PC-3 (cell line): ENCODE measurements around the gene NOD1. TPM values are rescaled to one million over a fixed set of nuclear protein-coding genes. Genes with fewer than 3 reads are reported as not detected.

Experiments
- ATAC-seq: fragments of 200-7000 bp; cut with Tn5 transposase; 2 replicates; pipeline ENCODE4 v1.9.1; 2020; ENCODE audit warnings: mild to moderate bottlenecking, moderate library complexity
- BruUV-seq: library from RNA; stranded (reverse); fragments of 400-500 nt; replicated peaks from 2 replicates; lab custom pipeline; 2021; lab: Mats Ljungman, UMichigan
- CTCF ChIA-PET: fragments of 300-600 bp; sonication (Branson Sonifier 250); formaldehyde crosslinking; loops from one replicate; lab custom pipeline; 2022; ENCODE audit warnings: antibody characterized with exemption; lab: Charles Lee
- POLR2A ChIA-PET: fragments of 300-600 bp; sonication (Branson Sonifier 250); formaldehyde crosslinking; loops from one replicate; lab custom pipeline; 2022; ENCODE audit warnings: antibody characterized with exemption; ENCODE audit not compliant: unreplicated experiment; lab: Charles Lee
- DNase-seq: peaks from one replicate; pipeline ENCODE4 v3.0.0-alpha.2; 2015
- H2AFZ ChIP-seq: fragments of 300-600 bp; sonication (generic); 2 replicates; pipeline ENCODE4 v1.6.0; 2016; ENCODE audit warnings: antibody characterized with exemption, low read length
- H3F3A ChIP-seq: fragments of 300-600 bp; sonication (generic); one replicate; pipeline ENCODE4 v1.6.0; 2017; ENCODE audit warnings: antibody characterized with exemption, low read length, control low read depth, mild to moderate bottlenecking; ENCODE audit not compliant: unreplicated experiment
- H3K27ac ChIP-seq: fragments of 300-600 bp; sonication (generic); 2 replicates; pipeline ENCODE4 v1.5.1; 2016; ENCODE audit warnings: mild to moderate bottlenecking, low read length
- H3K27me3 ChIP-seq: fragments of 300-600 bp; sonication (generic); 2 replicates; pipeline ENCODE4 v1.6.1; 2016; ENCODE audit warnings: low read length, mixed read lengths
- H3K36me3 ChIP-seq: fragments of 300-600 bp; sonication (generic); 2 replicates; pipeline ENCODE4 v1.6.1; 2016; ENCODE audit warnings: low read depth, mixed run types, low read length, mixed read lengths
- H3K4me1 ChIP-seq: fragments of 300-600 bp; sonication (generic); 2 replicates; pipeline ENCODE4 v1.5.1; 2016; ENCODE audit warnings: low read length; ENCODE audit not compliant: insufficient read depth
- H3K4me2 ChIP-seq: fragments of 300-600 bp; sonication (generic); 2 replicates; pipeline ENCODE4 v1.6.0; 2016; ENCODE audit warnings: low read length
- H3K4me3 ChIP-seq: fragments of 300-600 bp; sonication (generic); 2 replicates; pipeline ENCODE4 v1.5.1; 2016; ENCODE audit warnings: mild to moderate bottlenecking, low read length, mixed read lengths
- H3K79me2 ChIP-seq: fragments of 300-600 bp; sonication (generic); 2 replicates; pipeline ENCODE4 v1.6.1; 2017; ENCODE audit warnings: low read length, mixed read lengths
- H3K9ac ChIP-seq: fragments of 300-600 bp; sonication (generic); 2 replicates; pipeline ENCODE4 v1.6.0; 2016; ENCODE audit warnings: mild to moderate bottlenecking, low read length
- H3K9me2 ChIP-seq: fragments of 300-600 bp; sonication (generic); replicated peaks from 2 replicates; pipeline ENCODE4 v1.6.1; 2016; ENCODE audit warnings: mixed run types, low read length, mixed read lengths
- H3K9me3 ChIP-seq: fragments of 300-600 bp; sonication (generic); 2 replicates; pipeline ENCODE4 v1.6.1; 2016; ENCODE audit warnings: low read length, mixed read lengths
- H4K20me1 ChIP-seq: fragments of 300-600 bp; sonication (generic); 2 replicates; pipeline ENCODE4 v1.6.1; 2016; ENCODE audit warnings: low read length, mixed read lengths
- EZH2 ChIP-seq: fragments of 300-600 bp; sonication (generic); IDR thresholded peaks from one replicate; pipeline ENCODE4 v1.6.1; 2017; ENCODE audit warnings: antibody characterized with exemption, mild to moderate bottlenecking, low read length; ENCODE audit not compliant: unreplicated experiment
- EZH2phosphoT487 ChIP-seq: fragments of 300-600 bp; sonication (generic); IDR thresholded peaks from 2 replicates; pipeline ENCODE4 v1.6.1; 2018; ENCODE audit warnings: mild to moderate bottlenecking, antibody characterized with exemption, low read length, borderline replicate concordance
- intact Hi-C: fragments of 100-400 bp; cut with micrococcal nuclease; formaldehyde crosslinking; loops from 2 replicates; pipeline ENCODE4 v1.9.0; 2023
- total RNA-seq: library from RNA; depleted of rRNA; stranded (reverse); fragments of >200 nt; gene quantifications from 2 replicates; pipeline ENCODE4 v1.2.3, GENCODE V29; 2014
- TF ChIP-seq, protein P1 (sequence below): fragments of 300-600 bp; sonication (generic); conservative IDR thresholded peaks from 2 replicates; pipeline ENCODE4 v1.5.1; 2017; ENCODE audit warnings: antibody characterized with exemption, low read depth, mild to moderate bottlenecking, low read length

The NOD1 gene
- total RNA-seq, 1 experiment from 2014 or later = 5.9 TPM

DNA sequence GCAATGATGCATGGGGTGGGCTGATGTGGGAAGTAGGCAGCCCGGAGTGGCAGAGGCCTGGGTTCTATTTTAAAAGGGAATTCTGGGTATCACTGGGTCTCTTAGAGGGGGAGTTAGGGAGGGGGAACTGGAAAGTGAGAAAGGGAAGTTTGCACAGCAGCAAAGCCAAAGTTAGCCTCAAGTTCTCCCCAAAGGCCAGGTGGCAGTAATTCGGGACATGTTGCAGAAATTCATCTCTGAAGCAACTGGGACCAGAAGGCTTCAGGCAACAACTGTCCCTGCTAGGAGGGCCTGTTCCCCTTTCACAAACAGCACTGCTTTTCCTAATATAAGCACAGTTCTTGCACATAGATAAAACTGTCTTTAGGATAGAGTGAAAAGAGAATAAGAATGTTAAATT is 67.4 kb downstream of the NOD1 start:
- DNase-seq (no peak), ATAC-seq (no peak)
- Histone ChIP-seq H3K36me3 (no peaks in the 10 kb centered on the region), H3K27me3 (no peaks in the 10 kb centered on the region), H3F3A (no peaks in the 10 kb centered on the region), H3K9ac (no peak overlapping the region), H3K4me2 (no peak overlapping the region), H3K4me1 (no peaks in the 10 kb centered on the region), H3K27ac (no peak overlapping the region), H3K79me2 (no peaks in the 10 kb centered on the region), H2AFZ (no peak overlapping the region), H3K9me2 (no peaks in the 10 kb centered on the region), H4K20me1 (no peaks in the 10 kb centered on the region), H3K9me3 (no peaks in the 10 kb centered on the region), H3K4me3 (no peak overlapping the region)
- TF ChIP-seq EZH2 (no peak), EZH2phosphoT487 (no peak)
- TF ChIP-seq, protein P1, sequence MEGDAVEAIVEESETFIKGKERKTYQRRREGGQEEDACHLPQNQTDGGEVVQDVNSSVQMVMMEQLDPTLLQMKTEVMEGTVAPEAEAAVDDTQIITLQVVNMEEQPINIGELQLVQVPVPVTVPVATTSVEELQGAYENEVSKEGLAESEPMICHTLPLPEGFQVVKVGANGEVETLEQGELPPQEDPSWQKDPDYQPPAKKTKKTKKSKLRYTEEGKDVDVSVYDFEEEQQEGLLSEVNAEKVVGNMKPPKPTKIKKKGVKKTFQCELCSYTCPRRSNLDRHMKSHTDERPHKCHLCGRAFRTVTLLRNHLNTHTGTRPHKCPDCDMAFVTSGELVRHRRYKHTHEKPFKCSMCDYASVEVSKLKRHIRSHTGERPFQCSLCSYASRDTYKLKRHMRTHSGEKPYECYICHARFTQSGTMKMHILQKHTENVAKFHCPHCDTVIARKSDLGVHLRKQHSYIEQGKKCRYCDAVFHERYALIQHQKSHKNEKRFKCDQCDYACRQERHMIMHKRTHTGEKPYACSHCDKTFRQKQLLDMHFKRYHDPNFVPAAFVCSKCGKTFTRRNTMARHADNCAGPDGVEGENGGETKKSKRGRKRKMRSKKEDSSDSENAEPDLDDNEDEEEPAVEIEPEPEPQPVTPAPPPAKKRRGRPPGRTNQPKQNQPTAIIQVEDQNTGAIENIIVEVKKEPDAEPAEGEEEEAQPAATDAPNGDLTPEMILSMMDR = no peak
- POLR2A ChIA-PET = no interaction called here
- intact Hi-C loops = loop anchor here (5.0 kb wide), 2 partner anchors 151 to 774 kb away; no protein-coding TSS in a partner anchor
- no TSS peak for BruUV-seq
- CTCF ChIA-PET = no interaction called here

- H3K9me2 ChIP-seq = no peaks in the 10 kb centered on the region
- H3K27me3 ChIP-seq = no peaks in the 10 kb centered on the region
- H4K20me1 ChIP-seq = no peaks in the 10 kb centered on the region
- ChIA-PET POLR2A (no interaction called here), CTCF (no interaction called here)
- no peak overlapping the region for H3K27ac ChIP-seq
- no peaks in the 10 kb centered on the region for H3F3A ChIP-seq
- TF ChIP-seq EZH2 (no peak), EZH2phosphoT487 (no peak)
- TF ChIP-seq, protein P1 = no peak
- no peaks in the 10 kb centered on the region for H3K9me3 ChIP-seq
- intact Hi-C loops = no loop called here
- peak; percentile 20; the same call in 1 of the 2 replicates for ATAC-seq
- no peak for DNase-seq
- no peak overlapping the region for H3K4me2 ChIP-seq
- peaks cover 12% of the 10 kb centered on the region for H3K4me1 ChIP-seq
- H3K4me3 ChIP-seq = no peak overlapping the region
- H3K79me2 ChIP-seq = no peaks in the 10 kb centered on the region
- no peaks in the 10 kb centered on the region for H3K36me3 ChIP-seq
- H3K9ac ChIP-seq = no peak overlapping the region
- BruUV-seq = no TSS peak
- no peak overlapping the region for H2AFZ ChIP-seq
Observed at GRCh38 chr7:30406664-30407425, 71.7 kb downstream of the NOD1 start.

GRCh38 chr7:30405179-30405578 is 73.4 kb downstream of the NOD1 start:
- Histone ChIP-seq H3K9me2 (no peaks in the 10 kb centered on the region), H3K27ac (no peak overlapping the region), H3K4me1 (peaks cover 12% of the 10 kb centered on the region), H3F3A (no peaks in the 10 kb centered on the region), H3K9ac (no peak overlapping the region), H2AFZ (no peak overlapping the region), H3K4me2 (no peak overlapping the region), H3K36me3 (no peaks in the 10 kb centered on the region), H3K9me3 (no peaks in the 10 kb centered on the region), H3K79me2 (no peaks in the 10 kb centered on the region), H3K27me3 (no peaks in the 10 kb centered on the region), H4K20me1 (no peaks in the 10 kb centered on the region), H3K4me3 (no peak overlapping the region)
- intact Hi-C loops = no loop called here
- TF ChIP-seq, protein P1 = no peak
- TF ChIP-seq EZH2phosphoT487 (no peak), EZH2 (no peak)
- BruUV-seq = no TSS peak
- DNase-seq (no peak), ATAC-seq (no peak)
- ChIA-PET POLR2A (no interaction called here), CTCF (no interaction called here)
